ENCODE data around the gene FRMD1. TPM values are rescaled to one million over a fixed set of nuclear protein-coding genes. Genes with fewer than 3 reads are reported as not detected.

FRMD1 gene
- under 1 TPM in 5 of 6 experiments, not detected in 1; 0.07 to 0.23 (median 0.12) TPM for total RNA-seq
- long read RNA-seq, partial matches to known transcripts: 1 of 1 reads
- long read RNA-seq, other reads (novel, unspliced or antisense): 0 of 1 reads

DNA sequence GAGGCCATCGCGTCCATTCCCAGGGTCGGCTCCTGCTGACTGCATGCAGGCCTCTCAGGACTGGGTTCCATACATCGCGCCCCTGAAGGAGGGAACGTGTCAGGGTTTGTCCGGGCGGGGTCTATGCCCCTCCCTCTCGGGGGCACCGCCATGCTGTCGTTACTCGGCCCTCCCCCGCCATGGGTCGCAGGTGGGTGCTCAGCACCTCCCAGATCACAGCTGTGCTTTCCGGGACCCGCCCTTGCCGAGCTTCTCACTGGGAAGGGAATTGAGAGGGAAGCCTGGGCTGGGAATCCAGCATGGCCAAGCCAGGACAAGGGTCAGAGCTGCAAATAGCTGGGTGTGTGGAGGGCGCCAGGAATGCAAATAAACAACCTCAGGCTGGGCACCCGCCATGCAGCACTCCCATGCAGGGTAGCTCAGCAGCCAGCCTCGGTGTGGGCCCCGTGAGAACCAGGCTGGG, at the start of gene FRMD1:
Gene FRMD1 (minus strand): TSS at position 270 of the 463 bp plus-strand sequence. CDS start 118 bp downstream, at position 152.
- Histone ChIP-seq H3K36me3 (no peaks in the 10 kb centered on the region), H3K9me3 (no peaks in the 10 kb centered on the region), H3K27me3 (no peaks in the 10 kb centered on the region), H3K4me1 (peaks cover 0 to 7% (median 0%) of the 10 kb centered on the region in 4 donors), H3K27ac (no peak within 1 kb of the TSS), H3K4me3 (no peak within 1 kb of the TSS)
- ATAC-seq: peak; percentile 82 to 91 (median 86)
- no peak for TF ChIP-seq POLR2A (IDR thresholded peaks at IDR 0.05)
- TF ChIP-seq, protein P1, sequence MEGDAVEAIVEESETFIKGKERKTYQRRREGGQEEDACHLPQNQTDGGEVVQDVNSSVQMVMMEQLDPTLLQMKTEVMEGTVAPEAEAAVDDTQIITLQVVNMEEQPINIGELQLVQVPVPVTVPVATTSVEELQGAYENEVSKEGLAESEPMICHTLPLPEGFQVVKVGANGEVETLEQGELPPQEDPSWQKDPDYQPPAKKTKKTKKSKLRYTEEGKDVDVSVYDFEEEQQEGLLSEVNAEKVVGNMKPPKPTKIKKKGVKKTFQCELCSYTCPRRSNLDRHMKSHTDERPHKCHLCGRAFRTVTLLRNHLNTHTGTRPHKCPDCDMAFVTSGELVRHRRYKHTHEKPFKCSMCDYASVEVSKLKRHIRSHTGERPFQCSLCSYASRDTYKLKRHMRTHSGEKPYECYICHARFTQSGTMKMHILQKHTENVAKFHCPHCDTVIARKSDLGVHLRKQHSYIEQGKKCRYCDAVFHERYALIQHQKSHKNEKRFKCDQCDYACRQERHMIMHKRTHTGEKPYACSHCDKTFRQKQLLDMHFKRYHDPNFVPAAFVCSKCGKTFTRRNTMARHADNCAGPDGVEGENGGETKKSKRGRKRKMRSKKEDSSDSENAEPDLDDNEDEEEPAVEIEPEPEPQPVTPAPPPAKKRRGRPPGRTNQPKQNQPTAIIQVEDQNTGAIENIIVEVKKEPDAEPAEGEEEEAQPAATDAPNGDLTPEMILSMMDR (IDR thresholded peaks at IDR 0.05): no peak
- peak in 2 of 3 donors; percentile 33 to 59 for DNase-seq
- WGBS (ENCODE audit: insufficient coverage, low coverage, low lambda C conversion rate, missing lambda C conversion rate): 20% methylated on average over 1 of the region's 21 CpGs
- intact Hi-C loops (cut with DNase I): no loop called here

GRCh38 chr6:168128006-168128630, 49.1 kb upstream of the FRMD1 start:
- Histone ChIP-seq H3K27ac (no peak overlapping the region), H3K36me3 (no peaks in the 10 kb centered on the region), H3K4me3 (no peak overlapping the region), H3K4me1 (peaks cover 0 to 4% (median 0%) of the 10 kb centered on the region in 4 donors), H3K27me3 (no peaks in the 10 kb centered on the region), H3K9me3 (no peaks in the 10 kb centered on the region)
- DNase-seq (no peak), ATAC-seq (no peak)
- WGBS (ENCODE audit: insufficient coverage, low coverage, low lambda C conversion rate, missing lambda C conversion rate): 94% methylated on average over 7 of the region's 19 CpGs
- intact Hi-C loops (cut with DNase I): no loop called here
- no peak for TF ChIP-seq POLR2A (IDR thresholded peaks at IDR 0.05)
- TF ChIP-seq, protein P1 (IDR thresholded peaks at IDR 0.05): no peak

DNA sequence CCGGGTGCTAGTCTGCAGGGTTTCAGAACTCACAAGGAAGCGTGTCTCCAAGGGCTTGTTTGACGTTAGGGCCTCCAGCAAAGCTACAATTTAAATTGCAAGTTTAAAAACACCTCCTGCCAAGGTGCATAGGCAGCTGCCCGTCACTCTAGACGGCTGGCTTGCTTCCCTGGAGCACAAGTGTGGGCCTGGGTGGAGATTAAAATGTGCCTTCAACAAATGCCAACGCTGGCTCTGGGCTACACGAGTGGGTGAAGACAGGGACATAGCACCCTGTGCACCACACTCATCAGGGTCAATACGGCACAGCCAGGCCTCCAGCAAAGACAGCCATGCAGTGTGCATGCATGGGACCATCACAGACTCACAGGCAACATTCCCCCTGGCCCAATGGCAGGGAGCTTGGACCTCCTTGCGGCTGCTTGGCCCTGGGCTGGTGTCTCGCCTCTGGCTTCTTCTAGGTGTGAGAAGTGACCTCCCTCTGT, 48.4 kb upstream of the FRMD1 start:
- no peaks in the 10 kb centered on the region for H3K36me3 ChIP-seq
- no peak overlapping the region for H3K27ac ChIP-seq
- TF ChIP-seq, protein P1 (IDR thresholded peaks at IDR 0.05): no peak
- TF ChIP-seq POLR2A (IDR thresholded peaks at IDR 0.05): no peak
- no peaks in the 10 kb centered on the region for H3K9me3 ChIP-seq
- H3K4me1 ChIP-seq: peaks cover 0 to 4% (median 0%) of the 10 kb centered on the region in 4 donors
- H3K4me3 ChIP-seq: no peak overlapping the region
- ATAC-seq (no peak), DNase-seq (no peak)
- no peaks in the 10 kb centered on the region for H3K27me3 ChIP-seq
- 75% methylated on average over 4 of the region's 10 CpGs for WGBS (ENCODE audit: insufficient coverage, low coverage, low lambda C conversion rate, missing lambda C conversion rate)
- intact Hi-C loops (cut with DNase I): no loop called here

DNA sequence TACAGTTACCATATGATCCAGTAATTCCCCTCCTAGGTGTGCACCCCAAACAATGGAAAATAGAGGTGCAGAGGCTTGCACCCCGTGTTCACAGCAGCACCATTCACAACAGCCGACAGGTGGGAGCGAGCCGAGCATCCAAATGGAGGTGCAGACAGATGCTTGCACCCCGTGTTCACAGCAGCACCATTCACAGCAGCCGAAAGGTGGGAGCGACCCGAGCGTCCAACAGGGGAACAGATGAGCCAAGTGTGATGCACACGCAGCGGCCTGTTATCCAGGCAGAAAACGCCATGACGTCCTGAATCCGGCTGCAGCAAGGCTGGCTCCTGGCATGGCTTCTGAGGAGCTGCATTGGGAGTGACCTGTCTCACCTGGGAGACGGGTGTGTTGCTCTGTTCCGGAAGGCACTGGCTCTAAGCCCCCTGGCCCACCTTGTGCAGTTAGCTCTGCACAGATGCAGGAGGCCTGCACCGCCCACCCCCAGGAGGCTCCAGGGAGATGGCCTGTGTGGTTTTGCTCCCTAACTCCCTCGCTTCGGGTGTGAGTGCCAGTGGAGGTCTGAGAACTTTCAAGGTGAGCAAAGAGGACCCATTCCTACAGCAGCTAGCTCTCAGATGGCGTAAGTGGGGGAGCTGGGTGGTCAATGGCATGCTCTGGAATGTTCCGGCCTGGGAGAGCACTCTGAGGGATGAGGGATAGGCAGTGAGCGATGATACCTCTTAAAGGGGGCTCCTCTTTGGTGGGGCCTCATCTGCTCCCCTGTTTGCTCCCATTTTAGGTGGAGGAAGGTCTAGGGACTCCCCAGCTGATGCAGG, 47.8 kb upstream of the FRMD1 start:
- WGBS (ENCODE audit: insufficient coverage, low coverage, low lambda C conversion rate, missing lambda C conversion rate): 82% methylated on average over 9 of the region's 22 CpGs
- TF ChIP-seq, protein P1 (IDR thresholded peaks at IDR 0.05): no peak
- no peak for TF ChIP-seq POLR2A (IDR thresholded peaks at IDR 0.05)
- no peak for ATAC-seq

More for the DNA sequence above, 47.8 kb upstream of the FRMD1 start:
- no peak for DNase-seq
- intact Hi-C loops (cut with DNase I): no loop called here
- Histone ChIP-seq H3K4me3 (no peak overlapping the region), H3K27me3 (no peaks in the 10 kb centered on the region), H3K9me3 (no peaks in the 10 kb centered on the region), H3K4me1 (no peaks in the 10 kb centered on the region), H3K36me3 (no peaks in the 10 kb centered on the region), H3K27ac (no peak overlapping the region)

All from right lobe of liver (tissue), 6 donors.